MCF 10A (cell line): ENCODE data around the gene DCHS2. TPM values are rescaled to one million over a fixed set of nuclear protein-coding genes. Genes with fewer than 3 reads are reported as not detected.

ENCODE experiments used
- BruUV-seq: library from RNA; stranded (reverse); fragments of 400-500 nt; replicated peaks from 2 replicates; lab custom pipeline; 2021; lab: Mats Ljungman, UMichigan
- CTCF ChIA-PET: fragments of 300-600 bp; sonication (Branson Sonifier 250); formaldehyde crosslinking; extraction: SDS; loops from one replicate; lab custom pipeline; 2021; ENCODE audit warnings: antibody characterized with exemption, inconsistent platforms; lab: Yijun Ruan, JAX
- POLR2A ChIA-PET: fragments of 300-600, 350-650 bp; sonication (Branson Sonifier 250); formaldehyde crosslinking; extraction: SDS; loops from one replicate; lab custom pipeline; 2020; ENCODE audit warnings: antibody characterized with exemption, inconsistent platforms; lab: Yijun Ruan, JAX
- DNase-seq: peaks from one replicate; pipeline ENCODE4 v3.0.0-alpha.2; 2018; ENCODE audit not compliant: unreplicated experiment
- H3K27ac Mint-ChIP-seq: one replicate; pipeline ENCODE4 v1.8.0; 2022; ENCODE audit warnings: mild to moderate bottlenecking, low read depth, mixed read lengths; ENCODE audit not compliant: unreplicated experiment
- H3K27me3 Mint-ChIP-seq: one replicate; pipeline ENCODE4 v1.8.0; 2022; ENCODE audit warnings: mixed read lengths; ENCODE audit not compliant: insufficient read depth, unreplicated experiment
- H3K36me3 Mint-ChIP-seq: one replicate; pipeline ENCODE4 v1.8.0; 2022; ENCODE audit warnings: mild to moderate bottlenecking, moderate library complexity, mixed read lengths; ENCODE audit not compliant: insufficient read depth, unreplicated experiment
- H3K4me1 Mint-ChIP-seq: one replicate; pipeline ENCODE4 v1.8.0; 2022; ENCODE audit warnings: mixed read lengths; ENCODE audit not compliant: insufficient read depth, unreplicated experiment
- H3K4me3 Mint-ChIP-seq: one replicate; pipeline ENCODE4 v1.8.0; 2022; ENCODE audit warnings: mild to moderate bottlenecking, moderate library complexity, mixed read lengths; ENCODE audit not compliant: unreplicated experiment
- H3K9me3 Mint-ChIP-seq: one replicate; pipeline ENCODE4 v1.8.0; 2022; ENCODE audit warnings: mixed read lengths; ENCODE audit not compliant: unreplicated experiment
- CTCF ChIP-seq: fragments of 200-600 bp; IDR thresholded peaks from one replicate; pipeline ENCODE4 v1.8.0; 2022; ENCODE audit warnings: antibody characterized with exemption, mild to moderate bottlenecking; ENCODE audit not compliant: unreplicated experiment
- intact Hi-C: fragments of 100-400 bp; cut with micrococcal nuclease; formaldehyde crosslinking; loops from 2 replicates; pipeline ENCODE4 v1.14.1; 2022
- total RNA-seq: library from RNA; stranded (reverse); gene quantifications from 2 replicates; pipeline ENCODE4 v1.2.3, GENCODE V29; 2022

The DCHS2 gene
- total RNA-seq, 1 experiment from 2014 or later: 0.02 TPM

- Mint-ChIP-seq H3K27me3 (no peaks in the 10 kb centered on the region), H3K36me3 (peaks cover 4% of the 10 kb centered on the region), H3K9me3 (no peaks in the 10 kb centered on the region), H3K4me3 (no peak overlapping the region), H3K27ac (no peak overlapping the region), H3K4me1 (peaks cover 8% of the 10 kb centered on the region)
- TF ChIP-seq CTCF: no peak
- no peak for DNase-seq
- ChIA-PET CTCF (no interaction called here), POLR2A (no interaction called here)
- intact Hi-C loops: no loop called here
- no TSS peak for BruUV-seq
These were observed 70.0 kb downstream of the DCHS2 start for GRCh38 chr4:154421618-154422017.

GRCh38 chr4:154417373-154417673 is 74.3 kb downstream of the DCHS2 start:
- Mint-ChIP-seq H3K4me3 (peak overlapping the region; percentile 79), H3K36me3 (peaks cover 4% of the 10 kb centered on the region), H3K27me3 (no peaks in the 10 kb centered on the region), H3K27ac (peak overlapping the region; percentile 33), H3K9me3 (no peaks in the 10 kb centered on the region), H3K4me1 (peaks cover 13% of the 10 kb centered on the region)
- ChIA-PET POLR2A (interaction anchor here (0.6 to 1.1 kb wide), 4 partner anchors 10 to 104 kb away, joined by 3 to 4 read pairs (median 4); no protein-coding TSS in a partner anchor), CTCF (interaction anchor here (0.8 to 1.6 kb wide), 3 partner anchors 15 to 113 kb away, joined by 3 to 6 read pairs (median 3); no protein-coding TSS in a partner anchor)
- intact Hi-C loops: loop anchor here (5.0 kb wide), 2 partner anchors 50 to 90 kb away; no protein-coding TSS in a partner anchor
- no peak for DNase-seq
- TF ChIP-seq CTCF: no peak
- no TSS peak for BruUV-seq

GRCh38 chr4:154416190-154416547 is 75.4 kb downstream of the DCHS2 start:
- peak overlapping the region; percentile 33 for H3K27ac Mint-ChIP-seq
- no peak for TF ChIP-seq CTCF
- DNase-seq: peak; percentile 36
- BruUV-seq: no TSS peak
- H3K9me3 Mint-ChIP-seq: no peaks in the 10 kb centered on the region
- H3K4me1 Mint-ChIP-seq: peaks cover 13% of the 10 kb centered on the region
- no peaks in the 10 kb centered on the region for H3K27me3 Mint-ChIP-seq
- ChIA-PET CTCF (interaction anchor here (0.6 to 3.1 kb wide), 13 partner anchors 9 to 114 kb away, joined by 3 to 15 read pairs (median 3); no protein-coding TSS in a partner anchor), POLR2A (interaction anchor here (0.9 to 1.2 kb wide), 6 partner anchors 20 to 106 kb away, joined by 3 to 4 read pairs (median 4); no protein-coding TSS in a partner anchor)
- H3K4me3 Mint-ChIP-seq: peak overlapping the region; percentile 79
- intact Hi-C loops: loop anchor here (5.0 kb wide), 2 partner anchors 51 to 91 kb away; no protein-coding TSS in a partner anchor
- H3K36me3 Mint-ChIP-seq: no peaks in the 10 kb centered on the region

- Mint-ChIP-seq H3K9me3 (no peaks in the 10 kb centered on the region), H3K4me3 (no peak overlapping the region), H3K27me3 (no peaks in the 10 kb centered on the region), H3K27ac (no peak overlapping the region), H3K36me3 (no peaks in the 10 kb centered on the region), H3K4me1 (peaks cover 13% of the 10 kb centered on the region)
- no peak for DNase-seq
- POLR2A ChIA-PET: no interaction called here
- intact Hi-C loops: loop anchor here (5.0 kb wide), 2 partner anchors 52 to 92 kb away; no protein-coding TSS in a partner anchor
- CTCF ChIA-PET: interaction anchor here (0.6 to 3.1 kb wide), 7 partner anchors 9 to 630 kb away, joined by 3 to 15 read pairs (median 3); no protein-coding TSS in a partner anchor
- no peak for TF ChIP-seq CTCF
- BruUV-seq: no TSS peak
These were observed 76.3 kb downstream of the DCHS2 start for GRCh38 chr4:154415313-154415712.
